GM12878 (cell line): ENCODE measurements around the gene CHAC1. TPM values are rescaled to one million over a fixed set of nuclear protein-coding genes. Genes with fewer than 3 reads are reported as not detected.

Experiments used
- ATAC-seq: fragments of 200-7000 bp; cut with Tn5 transposase; 3 replicates; pipeline ENCODE4 v1.9.1; 2020; ENCODE audit warnings: mild to moderate bottlenecking, moderate library complexity
- BruUV-seq: library from RNA; stranded (reverse); fragments of 400-500 nt; replicated peaks from 2 replicates; lab custom pipeline; 2021; lab: Mats Ljungman, UMichigan
- CTCF ChIA-PET: fragments of 300-600 bp; sonication (Branson Sonifier 250); formaldehyde crosslinking; extraction: SDS; loops from one replicate; lab custom pipeline; 2021; ENCODE audit warnings: inconsistent platforms; lab: Yijun Ruan, JAX
- POLR2A ChIA-PET: fragments of 350-600 bp; formaldehyde crosslinking; extraction: SDS; loops from one replicate; lab custom pipeline; 2021; ENCODE audit warnings: inconsistent platforms; lab: Charles Lee
- RAD21 ChIA-PET: fragments of 300-600 bp; sonication (Branson Sonifier 250); formaldehyde crosslinking; loops from one replicate; lab custom pipeline; 2023; ENCODE audit warnings: antibody characterized with exemption; ENCODE audit not compliant: unreplicated experiment; lab: Charles Lee
- SMC1A ChIA-PET: fragments of 300-600 bp; sonication (Branson Sonifier 250); formaldehyde crosslinking; loops from one replicate; lab custom pipeline; 2023; ENCODE audit not compliant: unreplicated experiment, uncharacterized antibody; lab: Charles Lee
- DNase-seq: peaks from one replicate; pipeline ENCODE4 v3.0.0-alpha.2; 2011; ENCODE audit warnings: low read depth, low spot score
- FAIRE-seq: peaks from 3 replicates; lab custom pipeline; 2011; peaks lifted over from hg19 to GRCh38; lab: Jason Lieb, UNC
- H2AFZ ChIP-seq: 2 replicates; pipeline ENCODE4 v1.6.0; 2011; ENCODE audit warnings: low read depth, low read length, control low read depth; ENCODE audit not compliant: control insufficient read depth
- H3K27ac ChIP-seq: 2 replicates; pipeline ENCODE4 v1.5.1; 2011; ENCODE audit warnings: control low read depth; ENCODE audit not compliant: control insufficient read depth, insufficient read depth
- H3K27me3 ChIP-seq, 2 experiments: replicated peaks in 1 of 2; 2 replicates each; pipeline versions ENCODE4 v1.6.0 to v1.6.1; 2011; ENCODE audit warnings: low read length in 1 of 2; ENCODE audit not compliant: control insufficient read depth in 2 of 2, insufficient read depth in 2 of 2
- H3K36me3 ChIP-seq, 2 experiments: 2 replicates each; pipeline ENCODE4 v1.5.1; 2011; ENCODE audit warnings: low read length in 1 of 2; ENCODE audit not compliant: control insufficient read depth in 2 of 2, insufficient read depth in 2 of 2
- H3K4me1 ChIP-seq: 2 replicates; pipeline ENCODE4 v1.6.1; 2011; ENCODE audit warnings: mild to moderate bottlenecking, low read length, moderate library complexity, mixed read lengths; ENCODE audit not compliant: control insufficient read depth, insufficient read depth
- H3K4me2 ChIP-seq: 2 replicates; pipeline ENCODE4 v1.6.0; 2011; ENCODE audit warnings: control low read depth; ENCODE audit not compliant: control insufficient read depth, insufficient read depth
- H3K4me3 ChIP-seq: fragments of 200-600 bp; sonication (generic); 2 replicates; pipeline ENCODE4 v1.5.1; 2016
- H3K79me2 ChIP-seq: 2 replicates; pipeline ENCODE4 v1.6.0; 2011; ENCODE audit warnings: low read length; ENCODE audit not compliant: control insufficient read depth, insufficient read depth
- H3K9ac ChIP-seq: 2 replicates; pipeline ENCODE4 v1.8.0; 2011; ENCODE audit warnings: low read length, control low read depth, mixed read lengths; ENCODE audit not compliant: control insufficient read depth, insufficient read depth
- H3K9me3 ChIP-seq: replicated peaks from 3 replicates; pipeline ENCODE4 v1.5.1; 2011; ENCODE audit warnings: mild to moderate bottlenecking, low read length; ENCODE audit not compliant: control insufficient read depth, insufficient read depth
- H4K20me1 ChIP-seq: 2 replicates; pipeline ENCODE4 v1.6.0; 2011; ENCODE audit not compliant: control insufficient read depth, insufficient read depth
- CREM ChIP-seq: IDR thresholded peaks from 2 replicates; pipeline ENCODE4 v1.6.1; 2014; ENCODE audit warnings: antibody characterized with exemption, low read depth
- JUNB ChIP-seq: IDR thresholded peaks from 2 replicates; pipeline ENCODE4 v1.6.1; 2016; ENCODE audit warnings: antibody characterized with exemption, mild to moderate bottlenecking
- JUND ChIP-seq: IDR thresholded peaks from 2 replicates; pipeline ENCODE4 v1.6.1; 2012; ENCODE audit warnings: low read depth, mild to moderate bottlenecking, low read length, improper control_type of control experiment, moderate library complexity
- KAT2A ChIP-seq: conservative IDR thresholded peaks from 2 replicates; pipeline ENCODE4 v1.6.1; 2011; ENCODE audit warnings: low read depth, low read length; ENCODE audit not compliant: control insufficient read depth
- NFYA ChIP-seq: IDR thresholded peaks from 2 replicates; pipeline ENCODE4 v1.6.1; 2011; ENCODE audit warnings: low read depth, mild to moderate bottlenecking, low read length, improper control_type of control experiment, borderline replicate concordance
- SPI1 ChIP-seq: IDR thresholded peaks from 2 replicates; pipeline ENCODE4 v1.6.1; 2011; ENCODE audit warnings: low read depth, mild to moderate bottlenecking, low read length, moderate library complexity, borderline replicate concordance; ENCODE audit not compliant: insufficient read depth
- TCF3 ChIP-seq: IDR thresholded peaks from 2 replicates; pipeline ENCODE4 v1.6.1; 2012; ENCODE audit warnings: low read depth, mild to moderate bottlenecking, low read length, borderline replicate concordance; ENCODE audit not compliant: insufficient read depth
- WGBS: methylation state at CpG from one replicate; pipeline ENCODE4 v1.1.6; 2016; ENCODE audit warnings: low lambda C conversion rate; ENCODE audit not compliant: insufficient replicate concordance, insufficient coverage; ENCODE audit errors: missing lambda C conversion rate; 5-methylcytosine and 5-hydroxymethylcytosine counted together
- in situ Hi-C: fragments of 300-500 bp; cut with MboI; formaldehyde crosslinking; loops from 9 replicates; pipeline ENCODE4 v1.14.3; 2018; ENCODE audit warnings: mixed read lengths
- intact Hi-C: fragments of 100-400 bp; cut with micrococcal nuclease; formaldehyde crosslinking; loops from one replicate; pipeline ENCODE4 v1.14.2; 2022; ENCODE audit not compliant: unreplicated experiment
- polyA plus RNA-seq, 11 experiments: library from polyadenylated mRNA; depleted of rRNA in 4 of 11; unstranded in 6 of 11; stranded (reverse) in 5 of 11; fragments of >200 nt; fragmentation: Nextera tagmentation in 4 of 11; fragmentation: Illumina TruSeq in 1 of 11; extraction: Ambion mirVana in 4 of 11; extraction: Trizol in 1 of 11; gene quantifications; 1 replicate in 1 of 11; 2 replicates in 10 of 11; pipeline versions ENCODE4 v1.2.1 to v1.2.3, GENCODE V29; 2011 to 2016; ENCODE audit warnings: inconsistent platforms in 2 of 11, missing spikeins in 2 of 11, low read depth in 1 of 11
- total RNA-seq, 4 experiments: library from RNA; depleted of rRNA in 3 of 4; stranded (reverse); fragments of >200 nt in 3 of 4; fragmentation: Illumina TruSeq in 1 of 4; extraction: Trizol in 1 of 4; gene quantifications; 2 replicates each; pipeline versions ENCODE4 v1.2.1 to v1.2.3, GENCODE V29; 2013 to 2021
- TF ChIP-seq, protein P1 (sequence below): fragments of 450-650 bp; formaldehyde crosslinking; IDR thresholded peaks from 2 replicates; pipeline ENCODE4 v1.4.0; 2020; ENCODE audit warnings: mild to moderate bottlenecking, moderate library complexity
- TF ChIP-seq, protein P2 (sequence below): fragments of 150-350 bp; IDR thresholded peaks from 2 replicates; pipeline ENCODE4 v1.6.1; 2014; ENCODE audit warnings: mild to moderate bottlenecking, low read depth, low read length

The CHAC1 gene
- total and polyA plus RNA-seq, 10 of the 15 experiments (the other 5 are each of a cell fraction or from before 2014, with no cell fraction given) = 0.37 to 5.9 (median 3.3) TPM

DNA sequence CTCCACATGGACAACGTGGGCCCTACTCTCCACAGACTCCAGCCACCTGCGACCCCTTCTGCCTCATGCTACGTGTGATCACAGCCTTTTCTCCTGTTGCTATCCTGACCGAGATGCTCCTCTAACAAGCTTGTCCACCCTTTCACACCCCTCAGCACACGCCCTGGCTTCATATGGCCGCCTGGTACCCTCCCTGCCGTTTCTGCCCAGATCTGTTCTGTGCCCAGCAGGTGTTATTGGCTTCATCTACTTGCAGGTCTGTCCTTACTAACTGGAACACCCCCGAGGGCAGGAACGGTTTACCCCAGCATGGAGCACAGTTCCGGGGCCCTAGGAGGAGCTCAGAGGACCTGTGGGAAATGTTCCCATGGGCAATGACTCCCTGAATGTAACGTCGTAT, 9.9 kb downstream of the CHAC1 start:
- ChIA-PET POLR2A (no interaction called here), SMC1A (interaction anchor here (0.7 to 1.2 kb wide), 2 partner anchors 12 to 19 kb away, joined by 3 read pairs; no protein-coding TSS in a partner anchor)
- 48% methylated on average over 12 of the region's 12 CpGs for WGBS

More for the DNA sequence above, 9.9 kb downstream of the CHAC1 start:
- Histone ChIP-seq H2AFZ (no peak overlapping the region), H3K4me1 (no peaks in the 10 kb centered on the region), H3K9me3 (no peaks in the 10 kb centered on the region), H3K4me2 (no peak overlapping the region), H3K4me3 (no peak overlapping the region), H3K36me3 (no peaks in the 10 kb centered on the region), H3K9ac (no peak overlapping the region)
- FAIRE-seq (no peak), ATAC-seq (no peak), DNase-seq (no peak)
- no TSS peak for BruUV-seq
- in situ Hi-C loops (no loop called here), intact Hi-C loops (no loop called here)
- CTCF ChIA-PET = interaction anchor here (0.6 to 2.6 kb wide), 3 partner anchors 10 to 1190 kb away, joined by 3 to 10 read pairs (median 3); no protein-coding TSS in a partner anchor
- TF ChIP-seq TCF3 = no peak
- TF ChIP-seq SPI1 = no peak
- TF ChIP-seq KAT2A = no peak
- TF ChIP-seq JUND = no peak
- TF ChIP-seq, protein P1, sequence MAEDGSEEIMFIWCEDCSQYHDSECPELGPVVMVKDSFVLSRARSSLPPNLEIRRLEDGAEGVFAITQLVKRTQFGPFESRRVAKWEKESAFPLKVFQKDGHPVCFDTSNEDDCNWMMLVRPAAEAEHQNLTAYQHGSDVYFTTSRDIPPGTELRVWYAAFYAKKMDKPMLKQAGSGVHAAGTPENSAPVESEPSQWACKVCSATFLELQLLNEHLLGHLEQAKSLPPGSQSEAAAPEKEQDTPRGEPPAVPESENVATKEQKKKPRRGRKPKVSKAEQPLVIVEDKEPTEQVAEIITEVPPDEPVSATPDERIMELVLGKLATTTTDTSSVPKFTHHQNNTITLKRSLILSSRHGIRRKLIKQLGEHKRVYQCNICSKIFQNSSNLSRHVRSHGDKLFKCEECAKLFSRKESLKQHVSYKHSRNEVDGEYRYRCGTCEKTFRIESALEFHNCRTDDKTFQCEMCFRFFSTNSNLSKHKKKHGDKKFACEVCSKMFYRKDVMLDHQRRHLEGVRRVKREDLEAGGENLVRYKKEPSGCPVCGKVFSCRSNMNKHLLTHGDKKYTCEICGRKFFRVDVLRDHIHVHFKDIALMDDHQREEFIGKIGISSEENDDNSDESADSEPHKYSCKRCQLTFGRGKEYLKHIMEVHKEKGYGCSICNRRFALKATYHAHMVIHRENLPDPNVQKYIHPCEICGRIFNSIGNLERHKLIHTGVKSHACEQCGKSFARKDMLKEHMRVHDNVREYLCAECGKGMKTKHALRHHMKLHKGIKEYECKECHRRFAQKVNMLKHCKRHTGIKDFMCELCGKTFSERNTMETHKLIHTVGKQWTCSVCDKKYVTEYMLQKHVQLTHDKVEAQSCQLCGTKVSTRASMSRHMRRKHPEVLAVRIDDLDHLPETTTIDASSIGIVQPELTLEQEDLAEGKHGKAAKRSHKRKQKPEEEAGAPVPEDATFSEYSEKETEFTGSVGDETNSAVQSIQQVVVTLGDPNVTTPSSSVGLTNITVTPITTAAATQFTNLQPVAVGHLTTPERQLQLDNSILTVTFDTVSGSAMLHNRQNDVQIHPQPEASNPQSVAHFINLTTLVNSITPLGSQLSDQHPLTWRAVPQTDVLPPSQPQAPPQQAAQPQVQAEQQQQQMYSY (CRISPR knock-in tag) = no peak
- no peak for TF ChIP-seq NFYA
- TF ChIP-seq JUNB = no peak
- TF ChIP-seq, protein P2, sequence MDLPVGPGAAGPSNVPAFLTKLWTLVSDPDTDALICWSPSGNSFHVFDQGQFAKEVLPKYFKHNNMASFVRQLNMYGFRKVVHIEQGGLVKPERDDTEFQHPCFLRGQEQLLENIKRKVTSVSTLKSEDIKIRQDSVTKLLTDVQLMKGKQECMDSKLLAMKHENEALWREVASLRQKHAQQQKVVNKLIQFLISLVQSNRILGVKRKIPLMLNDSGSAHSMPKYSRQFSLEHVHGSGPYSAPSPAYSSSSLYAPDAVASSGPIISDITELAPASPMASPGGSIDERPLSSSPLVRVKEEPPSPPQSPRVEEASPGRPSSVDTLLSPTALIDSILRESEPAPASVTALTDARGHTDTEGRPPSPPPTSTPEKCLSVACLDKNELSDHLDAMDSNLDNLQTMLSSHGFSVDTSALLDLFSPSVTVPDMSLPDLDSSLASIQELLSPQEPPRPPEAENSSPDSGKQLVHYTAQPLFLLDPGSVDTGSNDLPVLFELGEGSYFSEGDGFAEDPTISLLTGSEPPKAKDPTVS = no peak
- no peak for TF ChIP-seq CREM
- TF ChIP-seq, all 136 proteins: peak for 0
- RAD21 ChIA-PET = no interaction called here
- no peaks in the 10 kb centered on the region for H4K20me1 ChIP-seq
- no peaks in the 10 kb centered on the region for H3K79me2 ChIP-seq
- no peaks in the 10 kb centered on the region; a peak in 1 of 4 replicates for H3K27me3 ChIP-seq
- H3K27ac ChIP-seq = no peak overlapping the region
